Activated T-helper 1 cell treated with anti-CD3 and anti-CD28 coated beads, Interleukin-12 subunit alpha, Interleukin-12 subunit beta, Interleukin-2, Interleukin-4 antibody, amounts not matched to agents 30 ng/mL and 10 ng/mL and 1 ng/mL, durations not matched to agents 14 hours and 24 hours and 36 hours (primary cell): Measurements from ENCODE around the gene MUC2. TPM values are rescaled to one million over a fixed set of nuclear protein-coding genes. Genes with fewer than 3 reads are reported as not detected.

Experiments
- DNase-seq: peaks from one replicate; pipeline ENCODE4 v3.0.0; 2021; ENCODE audit warnings: low spot score
- H3K27ac Mint-ChIP-seq: one replicate; pipeline ENCODE4 v1.8.0; 2021; ENCODE audit warnings: mild to moderate bottlenecking, mixed read lengths
- H3K27me3 Mint-ChIP-seq: one replicate; pipeline ENCODE4 v1.8.0; 2022; ENCODE audit warnings: mild to moderate bottlenecking, moderate library complexity, mixed read lengths; ENCODE audit not compliant: insufficient read depth
- H3K36me3 Mint-ChIP-seq: one replicate; pipeline ENCODE4 v1.8.0; 2021; ENCODE audit warnings: low read depth, mixed read lengths
- H3K4me1 Mint-ChIP-seq: one replicate; pipeline ENCODE4 v1.8.0; 2021; ENCODE audit warnings: low read depth, mixed read lengths
- H3K4me3 Mint-ChIP-seq: one replicate; pipeline ENCODE4 v1.8.0; 2021; ENCODE audit warnings: mild to moderate bottlenecking, moderate library complexity, mixed read lengths
- H3K9me3 Mint-ChIP-seq: one replicate; pipeline ENCODE4 v1.8.0; 2021; ENCODE audit warnings: mixed read lengths
- intact Hi-C: fragments of 100-400 bp; cut with micrococcal nuclease; formaldehyde crosslinking; loops from one replicate; pipeline ENCODE4 v1.15.1; 2024
- total RNA-seq: library from RNA; stranded (reverse); gene quantifications from 2 replicates; pipeline ENCODE4 v1.2.3, GENCODE V29; 2022

Gene MUC2
- total RNA-seq, 1 donor from 2014 or later, result not detected

DNA sequence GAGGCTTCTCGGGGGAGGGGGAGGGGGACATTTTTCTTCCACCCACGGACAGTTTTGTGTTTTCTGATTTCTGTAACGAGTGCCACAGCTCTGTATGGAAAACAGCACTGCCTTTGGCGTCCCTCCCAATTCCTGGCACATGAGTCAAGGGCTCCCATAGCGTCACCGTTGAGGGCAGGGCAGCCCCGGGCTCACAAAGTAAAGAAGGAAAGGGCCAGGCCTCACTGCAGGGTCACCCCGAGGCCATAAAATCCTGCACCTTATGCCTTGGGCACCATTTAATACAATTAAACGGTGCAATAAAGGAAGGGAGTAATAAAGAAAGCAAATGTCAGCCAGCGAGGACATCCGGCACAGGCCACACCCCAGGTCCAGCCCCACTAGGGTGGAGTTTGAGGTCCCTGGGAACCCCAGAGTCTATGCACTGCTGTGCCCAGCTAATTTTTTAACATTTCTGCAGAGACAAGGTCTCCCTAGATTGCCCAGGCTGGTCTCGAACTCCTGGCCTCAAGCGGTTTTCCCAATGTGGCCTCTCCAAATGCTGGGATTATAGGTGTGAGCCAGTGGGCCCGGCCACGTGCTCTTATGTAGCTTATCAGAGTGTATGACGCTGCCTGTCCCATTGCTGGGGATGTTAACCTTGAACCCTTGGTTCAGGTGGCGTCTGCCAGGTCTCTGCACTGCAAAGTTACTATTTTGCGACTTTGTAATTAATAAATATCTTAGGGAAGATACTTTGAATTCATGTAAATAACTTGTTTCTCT, 13.6 kb upstream of the MUC2 start:
- Mint-ChIP-seq H3K4me1 (no peaks in the 10 kb centered on the region), H3K4me3 (no peak overlapping the region), H3K9me3 (peaks cover 5% of the 10 kb centered on the region), H3K27me3 (peaks cover 2% of the 10 kb centered on the region), H3K36me3 (no peaks in the 10 kb centered on the region), H3K27ac (no peak overlapping the region)
- intact Hi-C loops, result no loop called here
- no peak for DNase-seq

DNA sequence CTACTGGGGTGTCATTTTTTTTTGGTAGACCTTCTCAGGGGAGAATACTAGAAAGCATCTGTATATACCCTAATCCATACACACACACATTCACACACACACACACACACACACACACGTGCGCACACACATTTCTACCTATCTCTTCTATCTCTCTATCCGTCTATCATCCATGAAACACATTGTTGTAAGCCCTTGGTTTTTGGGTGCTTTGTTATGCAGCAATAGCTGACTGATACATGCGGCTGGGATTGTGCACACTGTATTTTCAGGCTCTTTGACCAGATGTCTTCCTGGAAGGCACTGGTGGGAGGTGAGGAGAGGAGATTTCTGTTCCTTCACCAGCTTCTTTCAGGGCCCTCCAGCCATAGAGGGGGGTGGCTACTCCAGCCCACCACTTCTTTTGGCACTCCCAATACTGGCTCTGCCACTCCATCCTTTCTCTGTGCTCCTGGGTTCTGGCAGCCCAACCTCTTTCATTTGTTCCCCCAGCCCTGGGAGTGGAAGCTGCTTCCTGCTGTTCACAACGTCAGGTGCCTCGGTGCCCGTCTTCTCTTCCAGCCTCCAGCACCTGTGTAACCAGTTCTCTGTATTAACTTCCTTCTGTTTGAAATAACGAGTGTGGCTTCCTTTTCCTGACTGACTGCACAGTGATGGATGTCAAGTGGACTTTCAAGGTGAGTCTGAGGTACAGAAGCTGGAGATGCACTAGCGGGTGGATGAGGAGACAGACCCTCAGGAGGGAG, 12.4 kb upstream of the MUC2 start:
- no peak overlapping the region for H3K27ac Mint-ChIP-seq
- no peak overlapping the region for H3K4me3 Mint-ChIP-seq
- H3K36me3 Mint-ChIP-seq, result no peaks in the 10 kb centered on the region
- no peaks in the 10 kb centered on the region for H3K4me1 Mint-ChIP-seq
- H3K9me3 Mint-ChIP-seq, result peaks cover 5% of the 10 kb centered on the region
- DNase-seq, result no peak
- peaks cover 2% of the 10 kb centered on the region for H3K27me3 Mint-ChIP-seq
- intact Hi-C loops, result no loop called here

DNA sequence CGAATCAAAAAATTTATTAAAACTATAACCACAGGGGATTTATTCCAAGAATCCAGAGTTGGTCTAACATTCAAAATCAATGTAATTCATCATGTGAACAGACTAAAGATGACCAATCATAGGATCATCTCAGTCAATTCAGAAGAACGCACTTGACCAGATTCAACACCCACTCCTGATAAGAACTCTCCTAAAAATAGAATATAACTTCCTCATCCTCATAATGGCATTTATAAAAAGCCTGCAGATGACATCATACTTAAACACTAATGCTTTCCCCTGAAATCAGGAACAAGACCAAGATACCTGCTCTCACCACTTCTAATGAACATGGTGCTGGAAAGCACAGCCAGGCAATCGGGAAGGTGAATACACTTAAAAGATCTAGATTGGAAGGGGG, 10.5 kb upstream of the MUC2 start:
- intact Hi-C loops, result no loop called here
- no peak overlapping the region for H3K27ac Mint-ChIP-seq
- peaks cover 2% of the 10 kb centered on the region for H3K27me3 Mint-ChIP-seq
- no peaks in the 10 kb centered on the region for H3K36me3 Mint-ChIP-seq
- no peak overlapping the region for H3K4me3 Mint-ChIP-seq
- H3K4me1 Mint-ChIP-seq, result no peaks in the 10 kb centered on the region
- peaks cover 5% of the 10 kb centered on the region for H3K9me3 Mint-ChIP-seq
- no peak for DNase-seq

GRCh38 chr11:1067812-1068496, 6.7 kb upstream of the MUC2 start:
- Mint-ChIP-seq H3K27ac (no peak overlapping the region), H3K4me3 (no peak overlapping the region)
- DNase-seq, result no peak

GRCh38 chr11:1069740-1070139, 4.9 kb upstream of the MUC2 start:
- H3K4me3 Mint-ChIP-seq, result no peak overlapping the region
- H3K4me1 Mint-ChIP-seq, result no peaks in the 10 kb centered on the region
- no peak overlapping the region for H3K27ac Mint-ChIP-seq
- H3K9me3 Mint-ChIP-seq, result no peaks in the 10 kb centered on the region
- intact Hi-C loops, result no loop called here
- no peak for DNase-seq
- no peaks in the 10 kb centered on the region for H3K36me3 Mint-ChIP-seq
- no peaks in the 10 kb centered on the region for H3K27me3 Mint-ChIP-seq

More at GRCh38 chr11:1067812-1068496, 6.7 kb upstream of the MUC2 start:
- Mint-ChIP-seq H3K9me3 (no peaks in the 10 kb centered on the region), H3K36me3 (no peaks in the 10 kb centered on the region), H3K27me3 (no peaks in the 10 kb centered on the region), H3K4me1 (no peaks in the 10 kb centered on the region)
- intact Hi-C loops, result no loop called here

GRCh38 chr11:1070594-1071462, 3.8 kb upstream of the MUC2 start:
- Mint-ChIP-seq H3K9me3 (no peaks in the 10 kb centered on the region), H3K27me3 (no peaks in the 10 kb centered on the region), H3K4me3 (no peak overlapping the region), H3K36me3 (no peaks in the 10 kb centered on the region), H3K27ac (no peak overlapping the region), H3K4me1 (no peaks in the 10 kb centered on the region)
- intact Hi-C loops, result no loop called here
- DNase-seq, result no peak

DNA sequence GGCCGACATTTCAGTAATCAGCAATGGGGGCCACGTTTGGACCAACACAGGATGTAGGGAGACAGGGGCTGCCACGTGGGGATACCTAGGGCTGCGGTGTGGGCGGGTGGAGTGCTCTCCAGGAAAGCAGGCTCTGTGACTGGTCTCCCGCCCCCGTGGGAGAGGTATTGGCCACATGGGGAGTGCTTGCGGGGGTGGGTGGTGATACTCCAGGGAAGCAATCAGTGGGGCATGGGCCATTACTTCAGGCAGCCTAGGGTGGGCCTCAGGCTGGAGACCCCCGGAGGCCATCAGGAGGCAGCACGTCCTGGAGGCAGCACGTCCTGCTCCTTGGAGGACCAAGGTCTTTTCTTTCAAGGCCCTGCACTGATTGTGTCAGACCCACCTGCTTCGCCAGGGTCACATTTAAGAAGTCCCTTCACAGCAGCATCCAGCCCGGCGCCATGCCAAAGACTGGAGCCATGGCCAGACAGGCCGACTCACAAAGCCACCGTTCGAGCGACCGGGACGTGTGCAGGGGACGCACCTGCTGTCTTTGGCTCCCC, 3.0 kb upstream of the MUC2 start:
- Mint-ChIP-seq H3K27me3 (no peaks in the 10 kb centered on the region), H3K4me1 (no peaks in the 10 kb centered on the region), H3K36me3 (no peaks in the 10 kb centered on the region), H3K27ac (no peak overlapping the region), H3K9me3 (no peaks in the 10 kb centered on the region), H3K4me3 (no peak overlapping the region)
- intact Hi-C loops, result no loop called here
- DNase-seq, result no peak

GRCh38 chr11:1072116-1072820, 2.4 kb upstream of the MUC2 start:
- no peak overlapping the region for H3K4me3 Mint-ChIP-seq
- H3K27ac Mint-ChIP-seq, result no peak overlapping the region
- H3K4me1 Mint-ChIP-seq, result no peaks in the 10 kb centered on the region
- H3K9me3 Mint-ChIP-seq, result no peaks in the 10 kb centered on the region
- intact Hi-C loops, result no loop called here
- H3K36me3 Mint-ChIP-seq, result no peaks in the 10 kb centered on the region
- no peaks in the 10 kb centered on the region for H3K27me3 Mint-ChIP-seq
- no peak for DNase-seq

DNA sequence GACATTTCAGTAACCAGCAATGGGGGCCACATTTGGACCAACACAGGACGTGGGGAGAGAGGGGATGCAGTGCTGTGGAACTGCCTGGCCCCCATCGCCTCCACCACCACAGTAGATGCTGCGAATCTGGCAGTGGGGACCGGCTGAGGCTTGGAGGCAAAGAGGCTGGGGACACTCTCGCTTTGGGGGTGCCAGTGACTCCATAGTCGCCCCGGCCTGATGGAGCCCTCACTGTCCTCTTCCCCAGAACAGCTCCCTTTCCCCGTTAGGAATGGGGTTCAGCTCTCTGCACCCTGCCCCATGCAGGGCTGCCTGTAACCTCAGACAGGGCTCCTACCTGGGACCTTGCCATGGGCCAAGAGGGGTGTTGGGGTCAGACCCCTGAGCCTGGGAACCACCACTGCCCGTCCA, 1.8 kb upstream of the MUC2 start:
- no peak for DNase-seq
- Mint-ChIP-seq H3K27me3 (no peaks in the 10 kb centered on the region), H3K36me3 (no peaks in the 10 kb centered on the region), H3K4me3 (no peak overlapping the region), H3K27ac (no peak overlapping the region), H3K4me1 (no peaks in the 10 kb centered on the region), H3K9me3 (no peaks in the 10 kb centered on the region)
- intact Hi-C loops, result no loop called here

DNA sequence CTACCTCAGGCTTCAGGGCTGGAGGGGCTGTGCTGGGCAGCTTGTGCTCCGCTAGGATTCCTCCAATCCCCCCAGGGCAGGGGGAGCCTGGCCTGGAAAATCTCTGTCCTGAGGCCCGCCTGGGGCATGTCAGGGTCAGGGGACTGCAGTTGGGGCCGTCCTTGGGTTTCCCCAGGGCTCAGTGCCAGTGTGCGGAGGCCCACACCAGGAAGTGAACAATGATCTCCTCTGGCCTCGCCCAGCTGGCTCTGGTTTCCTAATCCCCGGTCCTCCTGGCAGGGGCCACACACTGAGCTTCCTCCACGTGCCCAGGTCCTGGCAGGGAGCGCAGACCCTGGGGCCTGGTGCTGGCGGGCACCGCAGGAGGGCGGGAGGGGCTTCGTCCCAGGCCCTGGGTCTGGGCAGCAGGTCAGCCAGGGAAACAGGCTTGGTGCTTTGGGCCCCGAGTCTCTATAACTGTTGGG, 1.4 kb upstream of the MUC2 start:
- no peaks in the 10 kb centered on the region for H3K27me3 Mint-ChIP-seq
- no peaks in the 10 kb centered on the region for H3K36me3 Mint-ChIP-seq
- no peak for DNase-seq
- H3K9me3 Mint-ChIP-seq, result no peaks in the 10 kb centered on the region
- intact Hi-C loops, result no loop called here
- H3K4me1 Mint-ChIP-seq, result no peaks in the 10 kb centered on the region
- no peak overlapping the region for H3K4me3 Mint-ChIP-seq
- H3K27ac Mint-ChIP-seq, result no peak overlapping the region

DNA sequence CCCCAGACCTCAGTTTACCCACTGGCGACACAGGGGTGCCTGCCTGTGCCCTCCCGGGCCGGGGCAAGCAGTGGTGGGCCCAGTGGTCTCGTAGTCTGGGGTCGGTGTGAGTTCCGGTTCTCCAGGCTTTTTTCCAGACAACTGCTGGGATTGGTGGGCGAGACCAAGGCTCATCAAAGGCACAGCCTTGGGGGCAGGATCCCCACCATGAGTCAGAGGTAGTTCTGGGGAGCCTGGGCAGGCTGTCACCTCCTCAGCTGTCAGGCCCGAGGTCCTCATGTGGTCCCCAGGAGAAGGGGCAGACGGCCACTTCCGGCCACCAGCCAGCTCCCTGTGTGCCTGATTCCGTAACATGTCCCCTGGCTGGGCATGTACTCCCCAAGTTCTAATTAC, 827 bp upstream of the MUC2 start:
- H3K4me1 Mint-ChIP-seq, result no peaks in the 10 kb centered on the region
- DNase-seq, result no peak
- no peak overlapping the region for H3K27ac Mint-ChIP-seq
- H3K36me3 Mint-ChIP-seq, result no peaks in the 10 kb centered on the region
- no peaks in the 10 kb centered on the region for H3K27me3 Mint-ChIP-seq
- H3K4me3 Mint-ChIP-seq, result no peak overlapping the region
- no peaks in the 10 kb centered on the region for H3K9me3 Mint-ChIP-seq
- intact Hi-C loops, result no loop called here
